Stimulated activated CD4-positive, alpha-beta T cell treated with anti-CD3 and anti-CD28 coated beads, Interleukin-4, amount 100 ng/mL, for 24 hours (primary cell): ENCODE data around the gene UBAC2.
"Not testable (repeated sequence)": the region's sequence is repeated elsewhere in the genome, so short reads cannot be mapped to it uniquely, and the experiment has no call there.

Experiments used
- DNase-seq: peaks from one replicate; pipeline ENCODE4 v3.0.0-alpha.2; 2020

The UBAC2 gene

GRCh38 chr13:99215184-99215830, 14.7 kb downstream of the UBAC2 start:
- peak; percentile 54 for DNase-seq

DNA sequence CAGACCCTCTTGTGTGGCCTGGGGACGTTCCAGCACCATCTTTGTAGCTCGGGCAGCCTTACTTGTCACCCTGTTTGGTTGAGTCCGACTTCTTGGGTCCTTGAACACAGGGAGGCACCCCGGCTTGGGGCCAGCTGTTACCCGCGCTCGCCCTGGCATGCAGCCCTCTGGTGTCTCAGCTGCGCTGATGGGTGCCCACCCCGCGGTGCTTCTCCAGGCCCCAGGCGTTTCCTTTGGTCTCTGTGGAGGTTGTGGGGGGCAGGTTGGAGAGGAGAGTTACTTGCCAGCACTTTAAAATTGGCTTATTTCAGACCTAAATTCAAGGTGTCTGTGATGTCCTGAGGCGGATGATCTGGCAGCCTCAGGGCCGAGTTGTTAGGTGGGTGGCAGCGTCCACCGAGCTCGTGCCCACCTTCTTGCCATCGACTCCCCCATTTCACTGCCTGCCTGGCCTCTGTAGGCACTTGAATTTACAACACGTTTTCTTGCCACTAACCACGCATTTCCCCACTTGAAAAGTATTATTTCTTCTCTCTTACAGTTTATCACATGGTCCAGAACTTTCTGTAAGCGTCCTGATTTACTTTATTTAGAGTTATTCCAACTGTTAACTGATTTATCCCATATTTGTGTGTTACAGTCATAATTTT, 16.9 kb downstream of the UBAC2 start:
- no peak for DNase-seq

DNA sequence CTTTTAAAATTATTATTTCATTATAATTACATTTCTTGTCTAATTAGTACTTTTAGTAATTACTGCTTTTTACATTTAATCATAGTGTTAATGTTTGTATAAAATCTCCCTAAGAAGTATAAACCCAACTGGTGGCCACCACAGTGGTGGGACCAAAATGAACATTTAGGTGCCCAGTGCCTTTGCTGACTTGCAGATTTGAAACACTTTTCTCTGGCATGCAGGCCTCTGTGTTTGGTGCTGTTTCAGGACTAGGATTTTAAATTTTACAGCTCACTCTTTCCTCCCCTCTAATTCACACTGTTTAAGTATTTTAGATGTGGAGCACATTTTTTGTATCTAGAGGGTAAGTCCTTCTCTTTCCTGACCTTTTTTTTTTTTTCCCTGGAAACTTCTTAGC, 17.5 kb downstream of the UBAC2 start:
- no peak for DNase-seq

DNA sequence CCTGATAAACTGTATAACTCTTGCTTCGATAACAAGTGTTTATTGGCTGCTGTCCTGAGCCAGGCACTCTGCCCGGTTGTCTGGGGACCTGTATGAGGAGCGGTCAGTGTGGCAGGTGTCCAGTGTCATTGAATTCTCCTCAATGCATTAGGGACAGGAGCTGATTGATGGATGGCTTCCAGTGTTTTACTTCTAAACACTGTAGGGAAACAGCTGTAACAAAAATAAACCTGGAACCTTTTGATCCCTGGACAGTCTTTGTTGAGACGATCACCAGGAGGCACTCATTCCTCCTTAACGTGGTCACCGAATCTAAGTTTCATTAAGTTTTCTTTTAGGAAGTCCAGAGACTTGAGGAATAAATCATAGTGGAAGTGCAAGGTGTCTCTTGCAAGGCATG, 17.9 kb downstream of the UBAC2 start:
- DNase-seq: no peak

DNA sequence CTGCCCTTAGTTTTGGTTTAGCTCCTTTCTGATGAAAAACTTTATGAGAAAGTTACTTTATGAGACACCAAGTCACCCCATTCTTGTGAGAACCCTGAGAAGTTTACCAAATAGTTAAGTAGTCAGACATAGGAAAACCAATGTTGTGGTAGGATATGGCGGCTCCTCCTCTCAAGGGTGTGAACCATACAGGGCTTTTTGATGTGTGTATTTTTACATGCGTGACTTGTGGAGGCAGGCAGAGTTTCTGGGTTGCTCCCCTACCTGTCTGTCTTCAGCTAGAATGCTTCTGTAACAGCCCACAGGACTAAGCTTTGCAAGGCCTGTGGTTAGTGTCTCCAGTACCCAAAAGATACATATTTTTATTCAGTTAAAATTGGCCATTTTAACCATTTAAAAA, 18.3 kb downstream of the UBAC2 start:
- peak; percentile 63 for DNase-seq

DNA sequence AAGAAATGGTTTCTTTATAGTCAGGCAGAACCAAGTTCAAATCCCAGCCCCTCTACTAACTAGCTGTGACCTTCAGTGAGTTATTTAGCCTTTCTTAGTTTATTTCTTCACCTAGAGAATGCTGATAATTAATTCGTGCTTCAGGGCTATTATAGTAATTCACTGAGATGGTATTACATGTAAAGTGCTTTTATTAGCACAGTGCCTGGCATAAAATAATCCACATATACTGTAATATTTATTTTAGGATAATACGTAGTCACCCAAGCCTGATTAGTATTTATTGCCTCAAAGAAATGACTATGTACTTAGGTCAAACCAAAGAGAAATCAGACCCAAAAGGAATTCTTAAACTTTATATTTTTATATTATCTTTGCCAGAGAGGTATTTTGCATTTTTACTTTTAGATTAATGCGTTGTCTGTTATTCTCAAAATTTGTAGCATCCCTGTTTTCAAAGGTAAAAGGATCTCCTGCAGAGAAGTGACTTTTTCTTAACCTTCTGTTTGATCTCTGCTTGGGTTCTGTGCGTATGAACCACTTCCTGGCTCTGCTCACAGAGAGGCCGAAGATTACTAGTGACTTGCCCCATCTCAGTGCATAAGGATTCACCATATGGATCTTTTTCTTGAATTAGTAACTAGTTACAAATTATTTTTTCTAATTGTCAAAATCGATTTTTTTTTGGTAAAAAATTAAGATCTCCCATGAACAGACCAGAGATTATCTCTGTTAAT, 19.7 kb downstream of the UBAC2 start:
- DNase-seq: no peak

DNA sequence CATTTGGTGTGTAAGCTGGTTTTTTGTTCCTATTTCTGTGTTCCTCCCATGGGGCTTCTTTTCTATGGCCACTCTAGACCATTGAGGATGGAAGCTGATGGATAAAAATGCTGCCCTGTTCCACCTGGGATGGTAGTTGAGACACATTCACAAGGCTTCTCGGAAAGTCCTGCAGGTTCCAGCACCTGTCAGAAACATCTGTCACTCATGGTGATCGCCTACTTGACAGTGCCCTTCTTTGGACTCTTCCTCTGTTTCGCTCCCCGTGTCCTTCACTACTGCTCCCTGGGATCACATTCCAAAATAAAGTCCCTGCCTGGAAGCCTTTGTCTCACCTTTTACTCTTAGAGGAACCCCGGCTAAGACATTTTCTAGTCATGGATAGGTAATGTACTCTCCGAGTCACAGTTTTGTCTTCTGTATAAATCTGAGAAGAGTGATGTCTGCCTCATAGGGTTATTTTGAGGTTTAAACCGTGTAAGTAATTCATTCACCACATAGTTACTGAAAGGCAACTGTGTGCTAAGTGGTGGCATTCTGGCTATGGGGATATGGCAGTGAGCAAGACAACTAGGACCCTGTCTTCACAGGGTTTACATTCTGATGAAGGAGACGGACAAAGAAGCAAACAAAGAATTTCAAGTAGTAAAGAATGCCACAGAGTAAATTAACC, 21.0 kb downstream of the UBAC2 start:
- DNase-seq: no peak

DNA sequence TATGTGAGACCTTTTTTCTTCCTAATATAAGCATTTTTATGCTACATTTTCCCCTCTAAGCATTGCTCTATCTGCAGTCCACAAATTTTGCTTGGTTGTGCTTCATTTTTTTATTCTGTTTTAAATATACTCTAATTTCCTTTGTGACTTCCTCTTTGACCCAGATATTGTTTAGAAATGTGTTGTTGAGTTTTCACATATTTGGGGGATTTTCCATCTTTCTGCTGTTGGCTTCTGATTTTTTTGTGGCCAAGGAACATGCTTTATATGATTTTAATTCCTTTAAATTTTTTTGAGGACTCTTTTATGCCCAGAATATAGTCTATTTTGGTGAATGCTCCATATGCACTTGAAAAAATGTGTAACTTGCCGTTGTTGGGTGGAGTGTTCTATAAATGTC, 22.9 kb downstream of the UBAC2 start:
- no peak for DNase-seq

GRCh38 chr13:99224021-99224420, 23.4 kb downstream of the UBAC2 start:
- no peak for DNase-seq

- no peak for DNase-seq
These were observed 24.4 kb downstream of the UBAC2 start for GRCh38 chr13:99225078-99225477.

GRCh38 chr13:99226513-99226912, 25.9 kb downstream of the UBAC2 start:
- no peak for DNase-seq

DNA sequence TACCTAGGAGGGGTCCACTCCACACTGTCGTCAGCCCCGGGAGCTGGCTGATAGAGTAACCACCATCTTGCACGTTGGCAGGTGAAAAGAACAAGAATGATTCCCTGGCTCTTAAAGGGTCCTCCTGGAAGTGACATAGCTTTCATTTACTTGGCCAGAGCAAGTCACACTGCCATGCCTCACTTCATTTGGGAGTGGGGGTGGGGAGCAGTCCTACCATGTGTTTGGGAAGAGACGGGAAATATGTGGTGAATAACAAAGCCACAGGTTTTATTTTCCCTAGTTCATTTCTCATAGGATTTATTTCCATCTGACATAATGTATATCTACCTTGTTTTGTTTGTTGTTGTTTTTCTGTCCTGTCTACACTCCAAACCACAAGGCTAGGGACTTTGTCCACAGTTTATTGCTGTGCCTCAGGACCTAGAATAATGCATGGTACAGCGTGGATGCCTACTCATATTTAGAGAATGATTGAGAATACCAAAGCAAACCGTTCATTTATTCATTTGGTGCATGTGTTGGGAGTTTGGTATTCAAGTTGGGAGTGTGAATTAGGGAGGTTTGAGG, 26.8 kb downstream of the UBAC2 start:
- no peak for DNase-seq

GRCh38 chr13:99227909-99228688, 27.4 kb downstream of the UBAC2 start:
- DNase-seq: no peak

DNA sequence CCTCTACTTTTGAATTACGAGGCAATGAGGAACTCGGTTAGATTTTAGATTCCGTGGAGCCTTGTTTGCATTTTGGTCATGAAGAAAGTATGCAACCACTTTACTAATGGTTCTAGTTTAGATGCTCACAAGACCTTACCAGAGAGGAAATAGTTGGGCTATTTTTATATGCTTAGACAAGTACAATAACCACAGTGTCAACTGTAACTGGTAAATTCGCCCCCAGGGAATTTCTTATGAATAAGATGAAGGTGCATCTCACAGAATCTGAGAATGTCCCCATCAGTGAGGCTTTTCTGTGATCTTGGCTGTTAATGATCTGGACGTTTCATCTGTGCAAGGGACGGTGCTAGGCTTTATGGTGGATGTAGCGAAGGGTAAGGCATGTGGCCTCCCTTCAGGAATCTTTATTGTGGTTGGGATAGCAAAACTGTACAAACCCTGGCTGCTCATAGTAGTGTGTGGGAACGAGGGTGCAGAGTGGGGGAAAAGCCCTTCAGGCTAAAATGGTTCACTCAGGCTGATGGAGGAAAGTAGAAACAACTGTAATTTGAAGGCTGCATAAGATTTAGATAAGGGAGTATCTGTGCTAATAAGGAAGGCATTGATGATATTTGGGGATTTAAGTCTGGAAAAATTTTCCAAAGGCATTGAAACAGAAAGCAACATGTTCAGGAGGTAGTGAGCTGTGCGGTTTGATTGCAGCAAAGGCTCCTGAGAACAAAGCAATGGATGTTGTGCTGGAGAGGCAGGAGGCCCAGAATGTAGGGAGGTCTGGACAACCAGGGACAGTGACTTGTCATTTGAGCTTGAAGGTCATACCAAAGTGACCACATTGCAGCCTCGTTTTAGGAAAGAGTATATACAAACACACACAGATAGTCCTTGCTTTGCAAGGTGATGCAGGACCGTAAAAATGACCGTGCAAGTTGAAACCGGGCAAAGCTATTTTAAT, 28.4 kb downstream of the UBAC2 start:
- no peak for DNase-seq

- DNase-seq: not testable (repeated sequence)
These were observed 29.9 kb downstream of the UBAC2 start for GRCh38 chr13:99230588-99230987.

- no peak for DNase-seq
These were observed 30.3 kb downstream of the UBAC2 start for GRCh38 chr13:99230991-99231390.

- DNase-seq: no peak
These were observed 31.1 kb downstream of the UBAC2 start for GRCh38 chr13:99231721-99232120.

- DNase-seq: peak; percentile 36
These were observed 37.5 kb downstream of the UBAC2 start for GRCh38 chr13:99237981-99238662.

GRCh38 chr13:99246100-99246499, 45.4 kb downstream of the UBAC2 start:
- DNase-seq: no peak

GRCh38 chr13:99249178-99249577, 48.5 kb downstream of the UBAC2 start:
- not testable (repeated sequence) for DNase-seq

DNA sequence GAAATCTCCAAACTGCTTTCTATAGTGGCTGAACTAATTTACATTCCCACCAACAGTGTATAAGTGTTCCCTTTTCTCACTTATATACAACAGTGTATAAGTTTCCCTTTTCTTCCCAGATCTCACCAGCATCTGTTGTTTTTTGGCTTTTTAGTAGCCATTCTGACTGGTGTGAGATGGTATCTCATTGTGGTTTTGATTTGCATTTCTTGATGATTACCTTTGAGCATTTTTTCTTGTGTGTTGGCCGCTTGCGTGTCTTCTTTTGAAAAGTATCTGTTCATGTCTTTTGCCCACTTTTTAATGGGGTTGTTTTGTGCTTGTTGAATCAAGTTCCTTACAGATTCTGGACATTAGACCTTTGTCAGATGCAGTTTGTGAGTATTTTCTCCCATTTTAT, 49.0 kb downstream of the UBAC2 start:
- DNase-seq: not testable (repeated sequence)
